GDM1 (cell line): Measurements from ENCODE around the gene FAM161A.
"Not testable (repeated sequence)": the region's sequence is repeated elsewhere in the genome, so short reads cannot be mapped to it uniquely, and the experiment has no call there.

Source experiments
- DNase-seq: peaks from one replicate; lab custom pipeline; 2025; lab: John Stamatoyannopoulos, UW

The FAM161A gene

DNA sequence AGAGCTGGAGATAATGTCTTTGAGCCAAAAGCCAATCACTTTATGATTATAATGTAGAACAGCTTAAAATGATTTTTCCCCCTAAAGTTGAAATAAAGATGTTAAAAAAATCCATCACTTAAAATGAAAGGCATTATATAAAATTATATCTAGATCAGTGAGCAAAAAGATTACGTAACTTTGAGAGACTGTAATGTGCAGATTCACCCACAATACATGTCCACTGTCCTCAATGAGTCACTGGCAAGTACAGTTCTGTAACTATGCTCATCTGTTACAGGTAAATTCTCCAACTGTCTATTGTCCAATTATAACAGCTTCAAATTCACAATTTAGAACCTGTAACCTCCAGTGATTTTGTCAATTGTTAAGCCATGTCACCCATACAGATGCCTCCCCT is 19.0 kb downstream of the FAM161A start:
- no peak for DNase-seq

DNA sequence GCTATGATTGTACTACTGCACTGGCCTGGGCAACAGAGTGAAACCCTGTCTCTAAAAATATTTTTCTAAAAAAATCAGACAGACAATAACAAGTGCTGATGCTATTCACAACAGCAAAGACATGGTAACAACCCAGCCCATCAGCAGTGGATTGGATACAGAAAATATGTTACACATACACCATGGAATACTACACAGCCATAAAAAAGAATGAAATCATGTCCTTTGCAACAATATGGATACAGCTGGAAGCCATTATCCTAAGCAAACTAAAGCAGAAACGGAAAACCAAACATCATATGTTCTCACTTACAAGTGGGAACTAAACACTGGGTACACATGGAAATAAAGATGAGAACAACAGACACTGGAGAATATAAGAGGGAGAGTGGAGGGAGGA is 19.9 kb downstream of the FAM161A start:
- no peak for DNase-seq

DNA sequence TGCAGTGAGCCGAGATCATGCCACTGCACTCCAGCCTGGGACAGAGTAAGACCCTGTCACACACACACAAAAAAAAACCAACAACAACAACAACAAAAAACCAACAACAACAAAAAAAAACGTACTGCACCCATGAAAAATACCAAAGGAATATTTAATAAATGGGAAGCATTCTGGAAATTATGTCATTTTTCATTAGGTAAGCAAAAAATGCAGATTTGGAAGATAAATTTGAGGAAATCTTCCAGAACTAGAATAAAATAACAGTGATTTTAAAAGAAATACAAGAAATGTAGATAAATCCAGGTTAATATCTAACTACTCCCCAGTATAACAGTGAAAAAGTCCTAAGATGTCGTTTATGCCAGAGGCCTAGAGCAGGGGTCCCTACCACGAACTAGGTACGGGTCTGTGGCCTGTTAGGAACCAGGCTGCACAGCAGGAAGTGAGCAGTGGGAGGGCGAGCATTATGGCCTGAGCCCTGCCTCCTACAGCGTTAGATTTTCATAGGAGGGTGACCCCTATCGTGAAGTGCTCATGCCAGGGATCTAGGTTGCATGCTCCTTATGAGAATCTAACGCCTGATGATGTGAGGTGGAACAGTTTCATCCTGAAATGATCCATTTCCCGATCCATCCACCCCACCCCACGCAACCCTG is 21.5 kb downstream of the FAM161A start:
- DNase-seq: no peak

DNA sequence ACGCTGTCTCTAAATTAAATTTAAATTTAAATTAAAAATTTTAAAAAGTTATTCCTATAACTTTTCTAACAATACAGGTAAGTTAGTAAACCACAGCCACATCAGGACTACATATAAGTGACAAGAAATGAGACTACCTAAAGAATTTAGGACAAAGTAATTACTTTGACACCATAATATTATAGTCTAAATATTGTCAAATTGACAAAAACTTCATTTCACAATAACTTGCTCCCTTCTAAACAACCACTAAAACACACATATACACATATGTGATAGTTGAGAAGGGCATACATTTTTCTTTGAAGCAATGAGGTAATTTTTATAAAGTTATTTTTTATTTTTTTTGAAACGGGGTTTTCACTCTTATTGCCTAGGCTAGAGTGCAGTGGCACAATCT is 31.6 kb downstream of the FAM161A start:
- DNase-seq: no peak

DNA sequence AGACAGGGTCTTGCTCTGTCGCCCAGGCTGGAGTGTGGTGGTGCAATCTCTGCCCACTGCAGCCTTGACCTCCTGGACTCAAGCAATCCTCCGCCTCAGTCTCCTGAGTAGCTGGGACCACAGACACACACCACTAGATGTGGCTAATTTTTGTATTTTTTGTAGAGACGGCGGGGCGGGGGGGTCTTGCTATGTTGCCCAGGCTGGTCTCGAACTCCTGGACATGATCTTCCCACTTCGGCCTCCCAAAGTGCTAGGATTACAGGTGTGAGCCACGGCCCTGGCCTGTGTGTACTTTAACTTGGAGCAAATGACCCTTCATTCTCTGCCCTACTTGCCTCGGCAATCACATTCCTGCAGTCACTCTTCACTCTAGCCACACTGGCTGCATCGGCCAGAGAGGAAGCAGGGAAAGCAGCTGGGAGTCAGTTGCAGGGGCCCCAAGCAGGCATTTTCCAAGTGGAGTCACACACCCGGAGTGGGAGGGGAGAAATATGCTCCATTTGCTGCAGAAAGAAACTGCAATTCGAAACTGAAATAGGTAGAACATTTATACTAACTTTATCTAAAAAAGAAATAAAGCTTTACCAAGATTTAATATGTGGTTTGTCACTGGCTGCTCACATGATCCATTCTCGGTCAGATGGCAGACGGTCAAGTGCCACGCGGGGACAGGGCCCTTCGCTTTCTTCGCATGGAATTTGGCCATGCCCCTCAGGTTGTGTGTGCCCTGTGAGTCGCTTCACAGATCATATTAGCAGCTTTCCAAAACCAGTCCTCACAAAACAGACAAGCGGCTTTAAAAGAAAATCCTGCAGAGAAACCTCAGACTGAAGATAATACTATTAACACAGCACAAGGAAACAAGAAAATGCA is 37.1 kb downstream of the FAM161A start:
- no peak for DNase-seq

DNA sequence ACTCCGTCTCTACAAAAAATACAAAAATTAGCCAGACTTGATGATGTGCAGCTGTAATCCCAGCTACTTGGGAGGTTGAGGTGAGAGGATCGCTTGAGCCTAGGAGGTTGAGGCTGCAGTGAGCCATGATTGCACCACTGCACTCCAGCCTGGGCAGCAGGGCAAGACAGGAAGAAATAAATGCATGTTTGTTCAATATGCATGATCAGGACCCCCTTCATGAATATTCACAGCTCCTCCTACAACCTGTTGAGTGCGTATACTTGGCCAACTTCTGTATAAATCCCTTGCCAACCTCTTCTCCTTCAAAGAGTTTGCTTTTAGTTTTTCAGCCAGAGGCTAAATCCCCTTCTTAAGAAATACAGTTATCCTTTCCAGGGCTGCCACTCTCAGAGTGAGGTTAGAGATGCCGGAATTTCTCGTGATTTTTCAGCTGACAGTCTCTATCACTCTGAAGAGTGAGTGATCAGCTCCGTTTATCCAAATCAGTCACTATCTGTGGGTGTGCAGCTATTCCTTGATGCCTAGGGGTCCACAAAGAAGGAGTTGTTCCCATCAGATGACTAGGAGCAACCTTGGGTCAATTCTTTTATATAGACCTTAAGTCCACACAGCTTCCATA is 39.2 kb downstream of the FAM161A start:
- DNase-seq: no peak

DNA sequence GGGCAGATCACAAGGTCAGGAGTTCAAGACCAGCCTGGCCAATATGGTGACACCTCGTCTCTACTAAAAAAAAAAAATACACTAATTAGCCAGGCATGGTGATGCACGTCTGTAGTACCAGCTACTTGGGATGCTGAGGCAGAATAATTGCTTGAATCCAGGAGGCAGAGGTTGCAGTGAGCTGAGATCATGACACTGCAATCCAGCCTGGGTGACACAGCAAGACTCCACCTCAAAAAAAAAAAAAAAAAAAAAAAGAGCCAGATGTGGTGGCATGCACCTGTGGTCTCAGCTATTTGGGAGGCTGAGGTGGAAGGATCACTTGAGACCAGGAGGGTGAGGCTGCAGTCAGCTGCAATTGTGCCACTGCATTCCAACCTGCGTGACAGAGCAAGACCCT is 40.5 kb downstream of the FAM161A start:
- DNase-seq: not testable (repeated sequence)

DNA sequence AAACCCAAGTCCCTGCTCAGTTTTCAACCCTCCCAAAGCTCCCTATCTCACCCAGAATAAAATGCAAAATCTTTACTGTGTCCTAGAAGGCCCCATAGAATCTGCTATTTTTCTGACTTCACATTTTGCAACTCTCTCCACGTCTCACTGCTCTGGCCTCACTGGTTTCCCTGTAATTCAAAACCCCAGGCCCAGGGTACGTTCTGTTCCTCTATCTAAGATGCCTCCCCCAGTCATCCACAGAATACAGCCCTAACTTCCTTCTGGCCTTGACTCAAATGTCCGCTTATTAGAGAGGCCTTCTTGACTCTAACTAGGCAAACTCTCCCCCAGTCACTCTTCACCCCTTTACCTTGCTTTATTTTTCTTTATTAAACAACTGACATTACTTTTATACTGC is 42.0 kb downstream of the FAM161A start:
- no peak for DNase-seq

DNA sequence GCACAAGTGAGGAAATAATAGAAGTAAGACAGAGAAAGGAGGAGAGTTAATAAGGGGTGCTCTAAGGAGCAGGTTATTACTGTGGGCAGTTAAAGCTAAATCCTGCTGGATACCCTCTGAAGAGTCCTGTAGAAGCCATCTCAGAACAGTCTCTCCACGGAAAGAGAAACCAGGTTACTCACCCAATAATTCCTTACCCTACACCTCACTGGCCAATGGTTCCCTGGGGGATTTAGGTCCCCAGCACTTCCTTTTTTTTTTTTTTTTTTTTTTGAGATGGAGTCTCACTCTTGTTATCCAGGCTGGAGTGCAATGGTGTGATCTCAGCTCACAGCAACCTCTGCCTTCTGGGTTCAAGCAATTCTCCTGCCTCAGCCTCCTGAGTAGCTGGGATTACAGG is 43.7 kb downstream of the FAM161A start:
- DNase-seq: not testable (repeated sequence)

DNA sequence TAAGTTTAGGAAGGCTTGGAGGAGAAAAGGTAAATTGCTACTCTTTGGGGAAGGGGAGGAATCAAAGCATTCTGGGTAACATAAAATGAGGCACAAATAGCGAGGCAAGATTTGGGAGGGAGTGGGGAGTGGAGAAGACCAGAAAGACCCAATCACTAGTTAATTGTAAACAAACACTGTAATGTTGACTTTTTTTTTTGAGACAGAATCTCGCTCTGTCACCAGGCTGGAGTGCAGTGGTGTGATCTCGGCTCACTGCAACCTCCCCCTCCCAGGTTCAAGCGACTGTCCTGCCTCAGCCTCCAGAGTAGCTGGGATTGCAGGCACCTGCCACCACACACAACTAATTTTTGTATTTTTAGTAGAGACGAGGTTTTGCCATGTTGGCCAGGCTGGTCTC is 45.2 kb downstream of the FAM161A start:
- DNase-seq: not testable (repeated sequence)

DNA sequence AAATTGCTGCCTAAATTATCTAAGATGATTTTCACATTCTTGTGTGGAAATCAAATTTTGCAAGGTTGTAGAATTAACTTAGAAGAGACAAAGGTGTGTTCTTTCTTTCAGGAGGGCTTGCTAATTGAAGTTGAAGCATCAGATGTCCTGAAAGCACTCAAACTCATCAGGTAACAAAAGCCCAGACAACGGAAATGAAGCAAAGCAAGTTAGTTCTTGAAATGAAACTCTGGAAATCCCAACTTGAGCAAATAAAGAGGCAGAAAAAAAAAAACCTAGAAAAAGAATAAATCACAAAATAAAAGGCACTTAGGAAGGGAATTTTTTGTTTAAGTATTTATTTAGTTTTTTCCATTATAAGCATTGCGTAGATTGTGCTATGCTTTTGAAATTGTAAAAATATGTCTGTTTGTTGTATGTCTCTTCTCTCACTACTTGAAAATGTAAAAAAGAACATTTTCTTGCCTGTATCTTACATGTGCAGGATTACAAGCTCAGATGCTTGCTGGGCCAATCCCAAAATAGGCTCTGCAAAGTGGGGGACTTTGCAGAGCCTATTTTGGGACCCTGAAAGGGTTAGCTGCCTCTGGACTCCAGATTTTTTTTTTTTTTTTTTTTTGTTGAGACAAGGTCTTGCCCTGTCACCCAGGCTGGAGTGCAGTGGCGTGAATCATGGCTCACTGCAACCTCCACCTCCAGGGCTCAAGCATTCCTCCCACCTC is 46.7 kb downstream of the FAM161A start:
- no peak for DNase-seq

DNA sequence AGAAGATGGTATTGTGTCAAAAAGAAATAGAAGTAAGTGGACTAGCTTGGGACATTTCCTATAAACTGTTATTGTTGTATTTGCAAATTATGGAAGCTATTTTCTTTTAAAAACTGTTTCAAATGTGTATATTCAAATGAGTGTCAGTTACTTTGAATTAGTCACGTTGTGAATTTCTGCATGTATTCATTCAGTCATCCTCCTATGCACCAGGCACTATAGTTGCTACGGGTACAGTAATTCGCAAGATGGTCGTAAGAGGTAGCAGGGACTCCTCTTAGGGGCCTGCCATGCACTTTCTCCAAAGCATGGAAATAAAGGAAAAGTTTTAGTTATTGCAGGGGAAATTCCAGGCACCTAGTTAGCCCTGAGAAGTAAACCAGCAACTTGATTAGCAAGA is 51.3 kb downstream of the FAM161A start:
- DNase-seq: no peak

DNA sequence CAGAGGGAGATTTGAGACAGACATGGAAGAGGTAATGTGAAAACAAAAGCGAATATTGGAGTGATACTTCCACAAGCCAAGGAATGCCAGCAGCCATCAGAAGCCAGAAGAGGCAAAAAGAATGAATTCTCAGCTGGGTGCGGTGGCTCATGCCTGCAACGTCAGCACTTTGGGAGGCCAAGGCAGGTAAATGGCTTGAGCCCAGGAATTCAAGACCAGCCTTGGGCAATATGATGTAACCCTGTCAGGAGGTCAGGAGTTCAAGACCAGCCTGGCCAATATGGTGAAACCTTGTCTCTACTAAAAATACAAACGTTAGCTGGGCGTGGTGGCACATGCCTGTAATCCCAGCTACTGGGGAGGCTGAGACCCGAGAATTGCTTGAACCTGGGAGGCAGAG is 54.8 kb downstream of the FAM161A start:
- no peak for DNase-seq

DNA sequence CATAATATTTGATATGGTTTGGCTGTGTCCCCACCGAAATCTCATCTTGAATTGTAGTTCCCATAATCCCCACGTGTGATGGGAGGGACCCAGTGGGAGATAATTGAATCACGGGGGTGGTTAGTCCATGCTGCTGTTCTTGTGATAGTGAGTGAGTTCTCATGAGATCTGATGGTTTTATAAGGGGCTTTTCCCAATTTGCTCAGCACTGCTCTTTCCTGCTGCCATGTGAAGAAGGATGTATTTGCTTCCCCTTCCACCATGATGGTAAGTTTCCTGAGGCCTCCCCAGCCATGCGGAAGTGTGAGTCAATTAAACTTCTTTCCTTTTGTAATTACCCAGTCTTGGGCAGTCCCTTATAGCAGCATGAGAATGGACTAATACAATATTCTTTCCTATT is 56.4 kb downstream of the FAM161A start:
- not testable (repeated sequence) for DNase-seq

DNA sequence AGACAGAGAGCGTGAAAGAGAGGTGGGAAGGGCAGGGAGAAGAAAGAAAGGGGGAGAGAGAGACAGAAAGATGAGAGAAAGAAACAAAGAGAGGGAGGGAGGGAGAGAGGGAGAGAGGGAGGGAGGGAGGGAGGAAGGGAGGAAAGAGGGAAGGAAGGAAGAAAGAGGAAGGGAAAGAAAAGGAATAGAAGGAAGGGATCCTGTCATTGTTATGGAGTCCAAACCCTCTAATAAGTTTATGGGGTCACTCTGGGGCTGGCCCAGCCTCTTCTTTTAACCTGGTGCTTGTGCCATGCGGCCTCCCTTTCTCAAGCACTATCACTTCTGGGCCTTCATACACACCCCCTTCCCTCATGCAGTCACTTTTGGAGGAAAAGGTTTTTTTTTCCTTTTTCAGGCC is 58.5 kb downstream of the FAM161A start:
- no peak for DNase-seq

DNA sequence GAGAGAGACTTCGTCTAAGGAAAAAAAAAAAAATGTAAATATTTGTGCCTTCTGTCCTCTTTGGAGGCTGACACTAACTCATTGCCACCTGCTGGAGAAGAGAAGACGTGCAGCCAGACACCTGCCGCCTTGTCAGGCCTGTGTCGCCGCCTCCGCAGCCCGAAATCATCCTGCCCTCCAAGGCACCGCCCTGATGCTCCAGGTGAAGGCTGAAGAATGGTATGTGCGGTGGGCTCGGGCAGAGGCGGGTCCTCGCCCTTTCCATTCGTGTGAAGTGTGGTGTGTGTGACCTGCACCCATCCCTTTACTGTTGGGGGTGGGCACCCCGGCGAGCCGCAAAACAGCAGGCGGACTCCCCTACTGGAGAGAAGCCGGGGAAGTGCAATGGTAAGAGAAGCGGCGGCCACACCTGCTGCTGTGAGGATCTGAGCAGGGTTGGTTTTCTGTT is 60.4 kb downstream of the FAM161A start:
- no peak for DNase-seq

DNA sequence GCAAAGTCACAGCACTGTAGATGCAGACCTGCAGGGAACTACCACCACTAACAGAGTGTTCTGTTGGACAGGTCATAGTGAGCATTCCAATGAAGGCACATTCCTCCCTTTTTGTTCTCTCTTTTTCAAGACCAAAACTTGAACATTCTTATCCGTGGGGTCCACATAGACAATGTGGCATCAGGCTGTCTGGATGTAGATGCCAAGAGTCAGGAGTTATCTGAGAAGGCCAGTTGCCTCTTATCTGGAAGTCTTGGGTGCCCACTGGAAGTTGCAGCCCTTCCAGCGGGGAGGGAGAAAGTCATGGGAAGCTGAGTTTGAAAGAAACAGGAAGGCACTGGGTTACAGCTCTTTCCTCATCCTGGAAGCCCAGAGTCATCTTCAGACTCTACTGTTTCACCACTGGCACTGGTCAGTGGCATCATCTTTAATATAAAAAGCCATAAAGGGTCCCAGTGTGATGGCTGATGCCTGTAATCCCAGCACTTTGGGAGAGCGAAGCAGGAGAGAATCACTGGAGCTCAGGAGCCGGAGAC is 61.4 kb downstream of the FAM161A start:
- DNase-seq: no peak

DNA sequence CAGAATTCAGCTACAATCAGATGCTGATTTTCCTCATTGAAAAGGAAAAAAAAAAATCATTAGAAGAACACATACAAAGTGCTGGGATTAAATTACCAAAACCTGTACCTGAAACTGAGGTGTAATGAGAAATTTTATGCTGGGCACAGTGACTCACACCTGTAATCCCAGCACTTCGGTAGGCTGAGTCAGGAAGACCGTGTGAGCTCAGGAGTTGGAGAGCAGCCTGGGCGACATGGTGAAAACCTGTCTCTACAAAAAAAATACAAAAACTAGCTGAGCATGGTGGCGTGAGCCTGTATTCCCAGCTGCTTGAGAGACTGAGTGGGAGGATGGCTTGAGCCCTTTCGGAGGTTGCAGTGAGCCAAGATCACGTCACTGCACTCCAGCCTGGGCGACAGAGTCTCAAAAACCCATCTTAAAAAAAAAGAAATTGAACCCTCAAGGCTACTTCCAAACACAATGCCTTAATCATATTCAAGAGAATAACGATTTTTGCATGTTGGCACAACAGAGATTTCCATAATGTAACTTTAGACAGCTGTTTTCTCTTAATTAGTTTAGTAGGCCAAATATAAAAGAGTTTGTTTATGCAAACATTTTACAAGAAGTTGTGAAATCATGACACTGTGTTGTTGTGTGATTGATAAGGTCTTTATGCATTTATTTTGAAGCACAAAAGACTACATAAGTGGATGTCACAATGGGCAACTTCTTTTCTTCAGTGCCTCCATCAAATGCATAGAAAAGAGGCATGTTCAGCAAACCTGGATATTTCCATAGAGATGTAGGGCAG is 63.9 kb downstream of the FAM161A start:
- no peak for DNase-seq

DNA sequence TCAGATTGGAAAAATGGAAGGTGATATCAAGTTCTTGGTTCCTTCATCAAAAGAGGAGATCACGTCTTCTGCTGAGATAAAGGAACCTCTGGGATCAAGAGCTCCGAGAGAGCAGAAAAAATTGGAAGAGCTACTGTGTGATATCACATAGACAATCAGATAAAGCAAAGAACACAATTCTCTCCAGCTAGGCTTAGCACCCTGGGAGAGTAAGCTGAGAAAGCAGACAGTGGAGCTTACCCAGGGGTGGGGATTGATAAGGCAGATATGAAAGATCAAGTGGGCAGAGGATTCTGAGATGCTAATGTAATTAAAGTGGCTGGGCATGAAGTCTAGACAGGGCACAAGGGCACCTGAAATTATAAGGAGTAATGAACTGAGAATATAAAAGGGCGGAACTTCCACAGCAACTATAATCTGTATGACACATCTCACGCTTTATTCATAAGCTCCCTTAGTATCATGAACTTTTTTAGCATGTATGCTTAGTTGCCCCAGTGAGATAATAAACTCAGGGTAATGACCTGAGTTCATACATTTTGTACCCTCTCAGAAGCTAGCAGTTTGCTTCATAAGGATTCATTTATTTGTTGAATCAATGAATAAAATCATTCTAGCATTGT is 65.8 kb downstream of the FAM161A start:
- no peak for DNase-seq

DNA sequence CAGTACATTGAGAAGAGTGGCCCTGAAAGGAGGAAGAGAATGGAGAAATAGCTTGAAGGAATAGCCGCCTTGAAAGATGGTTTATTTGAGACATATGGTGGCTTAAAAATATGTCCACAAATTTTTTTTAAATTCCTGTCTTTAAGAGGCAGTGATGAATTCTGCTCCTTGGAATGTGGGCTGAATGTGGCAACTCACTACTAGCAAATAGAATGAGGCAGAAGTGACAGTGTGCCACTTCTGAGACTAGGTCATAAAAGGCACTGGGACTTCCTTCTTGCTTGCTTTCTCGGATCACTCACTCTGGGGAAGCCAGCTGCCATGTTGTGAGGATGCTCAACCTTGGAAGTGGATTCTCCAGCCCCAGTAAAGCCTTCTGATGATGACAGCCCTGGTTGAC is 67.0 kb downstream of the FAM161A start:
- DNase-seq: no peak

DNA sequence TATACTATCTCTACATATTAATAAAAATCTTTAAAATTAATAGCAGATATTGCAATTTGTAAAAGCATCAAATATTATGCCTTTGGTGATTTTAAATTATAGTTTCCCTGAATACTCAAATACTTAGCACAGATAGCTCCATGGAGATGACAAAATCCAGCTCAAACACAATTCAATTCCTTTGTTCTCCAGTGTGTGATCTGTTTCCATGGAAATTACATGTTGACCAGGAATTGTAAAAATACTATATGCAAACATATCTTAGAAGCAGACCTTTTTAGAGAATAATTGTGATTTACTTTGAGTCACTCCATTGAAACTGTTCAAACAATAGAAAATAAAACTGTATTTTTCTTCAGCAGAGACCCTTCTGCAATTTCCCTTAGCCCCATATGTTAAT is 68.3 kb downstream of the FAM161A start:
- no peak for DNase-seq
